NCI-H524 treated with DMSO at 0.1 percent for 48 hours (cell line): ENCODE measurements around the gene TAF5.
"Not testable (repeated sequence)": the region's sequence is repeated elsewhere in the genome, so short reads cannot be mapped to it uniquely, and the experiment has no call there.

ENCODE experiments used
- DNase-seq: peaks from one replicate; lab custom pipeline; 2025; lab: John Stamatoyannopoulos, UW

TAF5 gene

DNA sequence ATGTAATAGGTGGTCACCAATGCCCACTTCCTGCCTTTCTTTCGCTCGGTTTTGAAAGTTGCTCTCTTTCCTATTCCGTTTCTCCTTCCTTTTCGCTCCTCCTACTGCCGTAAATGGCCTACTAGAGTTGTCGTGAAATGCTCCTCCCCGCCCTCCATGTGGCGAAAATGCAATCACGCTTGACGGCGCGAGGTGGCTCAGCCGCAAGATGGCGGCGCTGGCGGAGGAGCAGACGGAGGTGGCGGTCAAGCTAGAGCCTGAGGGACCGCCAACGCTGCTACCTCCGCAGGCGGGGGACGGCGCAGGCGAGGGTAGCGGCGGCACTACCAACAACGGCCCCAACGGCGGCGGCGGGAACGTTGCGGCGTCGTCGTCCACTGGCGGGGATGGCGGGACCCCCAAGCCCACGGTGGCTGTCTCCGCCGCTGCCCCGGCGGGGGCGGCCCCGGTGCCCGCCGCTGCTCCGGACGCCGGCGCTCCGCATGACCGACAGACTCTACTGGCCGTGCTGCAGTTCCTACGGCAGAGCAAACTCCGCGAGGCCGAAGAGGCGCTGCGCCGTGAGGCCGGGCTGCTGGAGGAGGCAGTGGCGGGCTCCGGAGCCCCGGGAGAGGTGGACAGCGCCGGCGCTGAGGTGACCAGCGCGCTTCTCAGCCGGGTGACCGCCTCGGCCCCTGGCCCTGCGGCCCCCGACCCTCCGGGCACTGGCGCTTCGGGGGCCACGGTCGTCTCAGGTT is at the start of gene TAF5:
Gene TAF5 (plus strand): TSS at position 195 of the 737 bp plus-strand sequence. CDS start 14 bp downstream, at position 209.
- peak; percentile 39 for DNase-seq

DNA sequence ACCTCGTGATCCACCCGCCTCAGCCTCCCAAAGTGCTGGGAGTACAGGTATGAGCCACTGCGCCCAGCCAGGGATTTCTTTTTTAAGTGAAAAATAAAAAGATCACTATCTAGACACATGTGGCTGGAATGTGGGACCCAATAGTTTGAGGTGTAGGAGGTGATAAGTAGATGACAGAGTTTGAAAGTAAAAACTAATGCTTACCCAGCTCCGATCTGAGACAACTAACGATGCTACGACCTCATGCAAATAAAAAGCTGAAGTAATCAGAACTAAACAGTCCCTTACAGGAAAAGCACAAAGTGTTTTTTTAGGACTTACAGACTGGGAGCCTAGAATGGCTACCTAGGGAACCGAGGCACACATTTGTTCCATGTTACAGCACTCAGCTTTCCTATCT is 39.9 kb upstream of the TAF5 start:
- DNase-seq: no peak

DNA sequence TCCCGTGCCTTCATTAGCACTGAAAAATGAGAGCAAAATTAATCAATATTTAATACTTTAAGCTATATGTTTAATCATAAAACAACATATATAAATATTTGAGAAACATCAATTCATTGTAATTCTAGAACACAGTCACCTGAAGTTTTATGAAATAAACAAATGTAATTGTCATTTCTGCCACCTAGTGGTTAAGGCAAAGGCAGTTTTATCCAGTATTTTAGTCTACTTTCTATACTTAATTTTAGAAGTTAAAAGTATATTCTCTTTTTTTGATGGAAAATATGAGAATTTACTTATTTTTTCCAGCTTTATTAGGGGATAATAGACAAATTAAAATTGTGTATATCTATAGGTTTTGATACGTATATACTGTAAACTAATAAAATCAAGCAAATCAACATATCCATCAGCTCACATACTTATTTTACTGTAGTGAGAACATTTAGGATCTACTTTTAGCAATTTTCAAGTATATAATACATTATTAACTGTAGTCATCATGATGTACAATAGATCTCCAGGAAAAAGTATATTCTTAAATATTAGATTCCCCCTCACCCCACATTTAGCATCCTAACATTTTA is 33.7 kb upstream of the TAF5 start:
- DNase-seq: no peak

DNA sequence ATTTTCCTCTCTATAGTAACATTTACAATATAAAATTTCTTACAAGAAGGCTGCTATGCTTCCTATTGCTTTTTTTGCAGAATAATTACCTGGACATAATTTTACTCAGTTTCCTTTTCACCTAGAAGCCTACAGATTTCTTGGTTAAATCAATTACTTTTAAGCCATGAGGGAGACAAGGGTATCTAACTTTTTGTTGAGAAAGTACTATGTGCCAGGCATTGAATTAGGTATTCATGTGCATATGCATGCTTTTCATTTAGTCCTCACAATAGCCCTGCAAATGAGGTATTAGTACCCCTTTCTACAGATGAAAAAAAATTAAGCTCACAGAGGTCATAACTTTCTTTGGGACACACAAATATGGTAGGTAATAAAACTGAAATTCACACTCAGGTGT is 33.2 kb upstream of the TAF5 start:
- no peak for DNase-seq

DNA sequence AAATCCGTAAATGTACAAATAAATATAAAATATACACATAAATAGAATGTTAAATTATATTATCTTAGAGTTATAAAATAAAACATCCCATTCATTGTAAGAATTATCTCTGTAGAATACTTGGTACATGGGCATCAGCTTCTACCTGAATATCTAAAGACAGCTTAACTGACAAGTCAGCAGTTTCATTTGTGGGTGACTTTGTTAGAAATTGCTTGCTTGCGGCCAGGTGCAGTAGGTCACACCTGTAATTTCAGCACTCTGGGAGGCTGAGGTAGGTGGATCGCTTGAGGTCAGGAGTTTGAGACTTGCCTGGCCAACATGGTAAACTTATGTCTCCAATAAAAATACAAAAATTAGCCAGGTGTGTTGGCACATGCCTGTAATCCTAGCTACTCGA is 31.4 kb upstream of the TAF5 start:
- no peak for DNase-seq

DNA sequence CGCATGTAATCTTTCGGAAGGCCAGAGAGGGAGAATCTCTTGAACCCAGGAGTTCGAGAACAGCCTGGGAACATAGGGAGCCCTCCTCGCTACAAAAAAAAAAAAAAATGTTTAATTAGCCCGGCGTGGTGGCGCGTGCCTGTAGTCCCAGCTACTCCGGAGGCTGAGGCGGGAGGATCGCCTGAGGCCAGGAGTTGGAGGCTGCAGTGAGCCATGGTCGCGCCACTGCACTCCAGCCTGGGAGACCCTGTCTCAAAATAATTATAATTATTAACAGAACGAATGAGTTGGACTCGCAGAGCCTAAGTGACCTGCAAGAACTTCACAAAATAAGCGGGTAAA is 17.6 kb upstream of the TAF5 start:
- no peak for DNase-seq

DNA sequence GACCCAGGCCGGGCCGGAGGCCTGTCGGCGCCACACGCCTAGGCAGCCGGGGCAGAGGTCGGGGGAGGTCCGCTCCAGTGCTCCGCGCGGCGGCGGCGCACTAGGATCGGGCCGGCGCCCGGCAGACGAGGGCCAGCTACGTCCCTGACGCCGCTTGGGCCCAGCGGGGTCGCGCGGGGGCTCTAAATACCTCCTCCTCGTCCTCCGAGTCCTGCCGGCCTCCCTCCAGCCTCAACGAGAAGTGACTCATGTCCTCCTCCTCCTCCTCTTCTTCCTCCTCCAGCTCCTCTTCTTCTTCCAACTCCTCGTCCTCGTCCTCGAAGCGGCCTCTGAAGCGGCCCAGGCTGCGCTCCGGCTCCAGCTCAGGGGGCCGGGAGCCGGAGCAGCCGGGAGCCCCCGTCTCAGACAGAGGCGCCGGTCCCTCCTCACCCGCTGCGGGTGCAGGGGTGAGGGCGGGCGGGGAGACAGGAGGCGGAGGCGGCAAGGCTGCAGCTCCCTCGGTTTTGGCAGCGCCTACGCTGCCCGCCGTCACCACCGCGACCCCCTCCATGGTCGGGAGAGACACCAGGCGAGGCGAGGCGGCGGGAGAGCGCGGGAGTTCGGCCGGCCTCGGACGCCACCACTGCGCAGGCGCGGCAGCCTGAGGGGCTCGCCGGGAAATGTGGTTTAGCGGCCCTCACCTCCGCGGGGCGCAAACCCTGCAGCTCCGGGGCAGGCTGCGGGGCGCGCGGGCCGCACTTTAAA is 17.1 kb upstream of the TAF5 start, which contains the start of gene PCGF6:
Gene PCGF6 (minus strand): TSS at position 624 of the 744 bp plus-strand sequence. CDS start 74 bp downstream, at position 550.
- DNase-seq: peak; percentile 6

DNA sequence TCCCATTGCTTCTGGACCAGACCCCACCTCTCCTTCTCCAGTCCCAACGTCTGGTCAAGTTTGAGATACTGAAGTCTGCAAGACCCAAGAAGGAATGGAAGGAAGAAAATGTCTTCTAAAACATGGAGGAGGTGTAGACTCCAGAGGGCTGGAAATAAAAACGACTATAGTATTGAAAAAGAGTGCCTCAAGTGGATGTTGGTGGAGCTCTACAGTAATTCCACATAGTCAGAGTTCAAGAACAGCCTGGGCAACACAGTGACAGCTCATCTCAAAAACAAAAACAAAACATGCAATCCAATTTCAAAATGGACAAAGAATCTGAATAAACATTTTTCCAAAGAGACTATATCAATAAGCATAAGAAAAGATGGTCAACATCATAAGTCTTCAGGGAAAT is 14.5 kb upstream of the TAF5 start:
- no peak for DNase-seq

DNA sequence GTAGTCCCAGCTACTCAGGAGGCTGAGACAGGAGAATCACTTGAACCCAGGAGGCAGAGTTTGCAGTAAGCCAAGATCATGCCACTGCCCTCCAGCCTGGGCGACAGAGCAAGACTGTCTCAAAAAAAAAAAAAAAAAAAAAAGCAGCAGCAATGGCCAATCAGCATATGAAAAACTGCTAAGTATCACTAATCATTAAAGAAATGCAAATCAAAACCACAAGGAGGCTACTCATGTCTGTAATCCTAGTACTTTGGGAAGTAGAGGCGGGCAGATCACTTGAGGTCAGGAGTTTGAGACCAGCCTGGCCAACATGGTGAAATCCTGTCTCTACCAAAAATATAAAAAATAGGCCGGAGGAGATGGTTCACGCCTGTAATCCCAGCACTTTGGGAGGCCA is 13.2 kb upstream of the TAF5 start:
- DNase-seq: not testable (repeated sequence)

DNA sequence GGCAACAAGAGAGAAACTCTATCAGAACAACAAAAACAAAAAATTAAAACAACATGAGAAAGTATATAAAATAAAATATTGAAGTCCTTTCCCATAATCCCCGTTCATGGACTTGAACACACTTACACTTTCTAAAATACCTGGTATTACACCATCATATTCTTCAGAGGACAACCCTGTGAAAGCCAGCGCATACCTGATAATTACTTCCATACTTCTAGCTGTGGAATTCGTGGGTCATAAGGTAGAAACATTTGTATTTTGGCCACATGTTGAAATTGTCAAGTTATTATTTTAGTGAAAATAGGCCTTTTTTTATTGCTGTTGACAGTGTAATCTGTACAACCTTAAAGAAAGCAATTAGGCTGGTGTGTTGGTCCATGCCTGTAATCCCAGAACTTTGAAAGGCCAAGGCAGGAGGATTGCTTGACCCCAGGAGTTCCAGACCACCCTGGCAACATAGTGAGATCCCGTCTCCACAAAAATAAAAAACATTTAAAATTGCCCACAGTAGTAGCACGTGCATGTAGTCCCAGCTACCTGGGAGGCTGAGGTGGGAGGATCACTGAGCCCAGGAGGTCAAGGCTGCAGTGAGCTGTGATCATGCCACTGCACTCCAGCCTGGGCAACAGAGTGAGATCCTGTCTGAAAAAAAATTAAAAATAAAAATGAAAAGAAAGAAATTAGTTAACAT is 11.7 kb upstream of the TAF5 start:
- no peak for DNase-seq

DNA sequence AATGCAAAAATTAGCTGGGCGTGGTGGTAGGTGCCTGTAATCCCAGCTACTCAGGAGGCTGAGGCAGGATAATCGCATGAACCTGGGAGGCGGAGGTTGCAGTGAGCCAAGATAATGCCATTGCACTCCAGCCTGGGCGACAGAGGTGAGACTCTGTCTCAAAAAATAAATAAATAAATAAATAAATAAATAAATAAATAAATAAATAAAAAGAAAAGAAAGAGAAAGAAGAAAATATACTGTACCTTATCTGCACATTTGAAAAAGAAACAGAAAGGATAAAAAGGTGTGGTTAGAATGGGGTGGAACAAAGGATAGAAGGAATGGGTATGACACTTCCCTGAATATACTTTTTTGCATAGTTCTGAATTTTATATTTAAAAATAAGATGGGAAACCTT is 8.3 kb upstream of the TAF5 start:
- not testable (repeated sequence) for DNase-seq

DNA sequence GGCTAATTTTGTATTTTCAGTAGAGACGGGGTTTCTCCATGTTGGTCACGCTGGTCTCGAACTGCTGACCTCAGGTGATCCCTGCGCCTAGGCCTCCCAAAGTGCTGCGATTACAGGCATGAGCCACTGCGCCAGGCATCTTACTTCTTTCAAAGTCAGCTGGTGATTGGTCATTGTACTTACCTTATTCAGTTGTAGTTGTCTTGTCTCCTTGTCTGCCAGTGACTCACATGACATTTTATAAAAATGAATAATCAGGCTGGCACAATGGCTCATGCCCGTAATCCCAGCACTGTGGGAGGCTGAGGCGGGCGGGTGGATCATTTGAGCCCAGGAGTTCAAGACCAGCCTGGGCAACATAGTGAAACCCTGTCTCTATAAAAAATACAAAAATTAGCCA is 7.0 kb upstream of the TAF5 start:
- DNase-seq: not testable (repeated sequence)

DNA sequence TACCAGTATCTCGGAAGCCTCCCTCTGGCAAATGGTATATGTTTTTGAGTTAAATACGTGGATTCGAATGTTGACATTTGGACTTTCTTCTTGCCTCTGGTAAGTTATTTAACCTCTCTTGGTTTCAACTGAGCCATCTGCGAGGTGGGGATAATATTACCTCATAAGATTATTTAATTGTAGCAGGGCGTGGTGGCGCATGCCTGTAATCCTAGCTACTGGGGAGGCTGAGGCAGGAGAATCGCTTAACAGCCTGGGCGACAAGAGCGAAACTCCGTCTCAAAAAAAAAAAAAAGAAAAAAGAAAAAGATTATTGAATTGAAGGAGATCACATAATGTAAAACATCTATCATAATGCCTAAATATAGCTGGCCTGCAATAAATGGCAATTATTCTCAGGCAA is 396 bp upstream of the TAF5 start:
- no peak for DNase-seq

DNA sequence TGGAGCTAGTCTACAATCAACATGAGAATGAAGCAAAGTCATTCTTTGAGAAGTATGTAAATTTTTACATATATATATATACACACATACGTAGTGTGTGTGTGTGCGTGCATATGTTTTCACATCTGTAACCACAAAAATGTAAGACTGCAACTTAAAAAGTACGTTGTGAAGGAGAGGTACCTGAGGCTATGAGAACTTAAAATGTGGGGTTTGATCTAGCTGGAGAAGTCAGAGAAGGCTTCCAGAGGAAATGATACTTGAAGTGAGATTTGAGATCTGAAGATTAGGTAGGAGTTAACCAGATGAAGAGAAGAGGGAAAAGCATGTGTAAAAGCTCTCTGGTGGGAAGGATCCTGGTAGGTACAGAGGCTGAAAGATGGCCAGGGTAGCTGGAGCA is 5.8 kb downstream of the TAF5 start:
- no peak for DNase-seq

DNA sequence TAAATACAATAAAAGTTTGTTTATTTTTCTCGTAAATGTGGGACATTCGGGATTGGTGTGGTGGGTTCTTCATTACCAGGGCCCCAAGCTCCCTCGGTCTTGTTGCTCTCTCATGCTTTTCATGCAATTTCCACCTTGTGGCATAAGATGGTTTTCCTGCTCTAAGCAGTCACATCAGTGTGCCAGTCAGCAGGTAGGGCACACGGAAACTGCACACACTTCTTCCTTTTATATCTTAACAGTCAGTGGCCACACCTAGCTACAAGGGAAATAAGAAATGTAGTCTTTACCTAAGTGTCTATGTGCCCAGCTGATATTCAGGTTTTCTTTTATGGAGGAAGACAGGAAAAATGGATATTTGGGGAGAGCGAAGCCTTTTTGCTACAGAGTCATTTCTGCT is 6.5 kb downstream of the TAF5 start:
- DNase-seq: no peak

DNA sequence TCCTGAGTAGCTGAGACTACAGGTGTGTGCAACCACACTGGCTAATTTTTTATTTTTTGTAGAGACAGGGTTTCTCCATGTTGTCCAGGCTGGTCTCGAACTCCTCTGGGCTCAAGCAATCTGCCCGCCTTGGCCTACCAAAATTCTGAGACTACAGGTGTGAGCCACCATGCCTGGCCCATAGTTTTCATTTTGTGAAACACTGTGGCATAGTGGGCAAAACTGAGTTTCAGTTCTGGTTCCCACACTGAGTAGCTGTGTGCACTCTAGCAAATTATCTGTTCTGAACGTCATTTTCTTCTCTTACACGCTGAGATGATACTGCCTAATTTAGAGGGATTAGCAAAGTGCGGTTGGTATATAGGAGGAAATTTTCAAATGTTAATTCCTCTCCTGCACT is 15.0 kb downstream of the TAF5 start:
- no peak for DNase-seq

DNA sequence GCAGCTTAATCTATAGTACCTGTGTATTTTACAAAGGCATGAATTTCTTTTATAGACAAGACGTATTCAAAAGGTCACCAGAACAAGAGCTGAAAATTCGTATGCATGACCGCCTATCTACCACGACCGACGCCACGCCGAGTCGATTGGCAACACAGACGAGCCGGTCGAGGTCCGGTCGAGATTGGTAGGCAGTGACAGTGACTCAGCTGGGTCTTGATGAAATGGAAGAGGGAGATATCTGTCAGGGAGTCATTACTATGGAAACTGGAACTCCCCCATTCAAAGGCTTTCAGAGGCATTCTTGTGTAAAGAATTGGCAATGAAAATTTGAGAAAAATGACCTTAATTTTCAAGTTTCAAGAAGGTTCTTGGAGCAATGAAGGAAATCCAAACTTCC is 26.4 kb downstream of the TAF5 start:
- no peak for DNase-seq

DNA sequence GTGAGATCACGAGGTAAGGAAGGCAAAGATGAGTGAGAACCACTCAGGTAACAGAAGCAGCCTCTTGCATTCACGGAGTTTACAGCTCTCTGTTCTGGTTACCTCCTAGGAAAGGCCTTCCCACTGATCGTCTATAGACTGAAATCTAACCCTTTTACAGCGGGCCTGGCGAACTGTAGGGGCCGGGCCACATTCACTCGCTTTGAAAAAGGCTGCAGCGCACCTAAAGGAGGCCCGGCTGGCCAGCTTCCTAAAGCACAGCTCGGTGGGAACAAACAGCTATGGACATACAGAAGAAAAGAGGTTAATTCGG is 27.9 kb downstream of the TAF5 start:
- DNase-seq: no peak

DNA sequence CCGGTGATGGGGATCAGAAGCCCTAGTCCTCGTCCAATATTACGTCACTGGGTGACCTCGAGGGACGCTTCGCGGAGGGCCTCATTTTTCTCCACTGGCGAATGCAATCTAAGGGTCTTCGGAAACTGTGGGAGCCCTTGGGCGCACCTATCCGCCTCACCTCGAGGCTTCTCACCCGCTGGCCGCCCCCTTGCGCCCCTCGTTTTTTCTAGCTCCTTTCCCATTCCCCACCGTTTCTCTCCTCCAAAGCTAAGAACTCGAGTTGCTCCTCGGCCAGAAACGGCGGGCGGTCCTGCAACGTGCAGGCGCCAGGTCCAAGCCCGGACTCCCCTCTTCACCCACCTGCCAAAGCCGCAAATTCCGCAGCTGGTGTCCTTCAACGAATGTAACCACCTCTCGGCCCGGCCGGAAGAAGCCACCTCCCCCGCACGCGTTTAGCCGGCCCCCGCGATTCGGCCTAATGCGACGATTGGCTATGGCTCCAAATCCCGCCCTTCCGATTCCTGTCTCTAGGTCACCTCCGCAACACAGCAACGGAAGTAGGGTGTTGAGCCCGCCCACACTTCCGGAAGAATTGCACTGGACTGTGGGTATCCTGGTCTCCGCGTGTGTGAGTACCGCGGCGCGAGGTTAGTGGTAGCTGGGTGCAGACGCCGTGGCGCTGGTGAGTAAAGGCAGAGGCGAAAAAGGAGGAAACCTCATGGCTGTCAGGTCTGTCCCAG is 28.5 kb downstream of the TAF5 start, which contains the start of the genes ATP5MK and PDCD11:
Gene ATP5MK (minus strand): TSS at position 409 of the 722 bp plus-strand sequence. CDS start 4,018 bp downstream, outside the sequence.
Gene PDCD11 (plus strand): TSS at position 560 of the 722 bp plus-strand sequence. CDS start 1,801 bp downstream, outside the sequence.
- DNase-seq: peak; percentile 61

DNA sequence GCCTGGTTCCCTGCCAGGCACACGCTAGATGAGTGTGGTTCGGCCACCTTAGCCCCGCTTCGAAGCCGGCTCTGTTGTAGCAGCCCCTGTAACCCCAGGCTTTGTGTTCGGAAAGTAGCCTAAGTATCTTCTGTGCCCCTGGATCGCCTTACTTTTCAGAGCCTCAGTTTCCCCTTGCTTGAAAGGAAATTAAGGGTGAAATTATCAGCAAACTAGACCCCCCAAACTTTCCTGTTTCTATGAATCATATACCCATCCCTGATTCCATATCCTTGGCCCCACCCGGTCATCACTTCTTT is 29.0 kb downstream of the TAF5 start:
- DNase-seq: no peak

DNA sequence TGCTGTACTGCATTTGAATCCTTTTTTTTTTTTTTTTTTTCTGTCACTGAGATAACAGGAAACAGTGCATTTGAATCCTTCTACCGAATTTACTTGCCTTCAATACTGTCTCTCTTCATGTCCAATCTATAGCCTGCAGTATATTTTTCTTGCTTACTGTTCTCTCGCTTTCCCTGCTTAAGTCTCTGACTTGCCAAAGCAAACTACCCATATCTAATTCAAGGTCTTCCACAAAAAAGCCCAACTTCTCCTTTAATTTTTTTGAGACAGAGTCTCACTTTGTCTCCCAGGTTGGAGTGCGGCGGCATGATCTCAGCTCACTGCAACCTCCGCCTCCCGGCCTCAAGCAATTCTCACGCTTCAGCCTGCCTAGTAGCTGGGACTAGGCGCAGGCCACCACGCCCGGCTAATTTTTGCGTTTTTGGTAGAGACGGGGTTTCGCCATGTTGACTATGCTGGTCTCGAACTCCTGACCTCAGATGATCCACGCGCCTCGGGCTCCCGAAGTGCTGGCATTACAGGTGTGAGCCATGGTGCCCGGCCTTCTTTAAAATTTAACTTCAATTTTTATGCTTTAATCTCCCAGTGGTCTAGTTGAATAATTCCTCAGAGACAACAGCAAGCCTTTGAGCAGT is 29.5 kb downstream of the TAF5 start:
- DNase-seq: no peak

DNA sequence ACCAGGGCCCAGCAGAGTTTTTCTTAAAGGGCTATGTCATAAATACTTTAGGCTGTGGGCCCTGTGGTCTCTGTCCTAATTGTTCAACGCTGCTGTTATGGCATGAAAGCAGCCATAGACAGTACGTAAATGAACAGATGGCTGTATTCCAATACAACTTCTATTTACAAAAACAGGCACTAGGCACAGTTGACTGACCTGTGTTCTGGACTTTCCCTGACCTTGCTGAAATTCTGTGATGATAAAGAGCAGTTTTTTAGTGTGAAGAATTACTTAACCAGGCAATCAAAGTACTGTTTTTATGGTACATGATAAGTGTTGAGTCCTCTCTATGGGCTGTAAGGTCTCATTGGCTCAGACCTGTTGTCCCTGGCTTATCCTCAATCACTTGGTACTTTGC is 45.8 kb downstream of the TAF5 start:
- DNase-seq: no peak
